ENCODE results near the gene GAD1.

GAD1 gene

GRCh38 chr2:170897108-170897507 lies 80.4 kb downstream of the GAD1 start:
- DNase-seq, result no peak

- DNase-seq, result no peak
Measured at GRCh38 chr2:170905864-170906263, 89.2 kb downstream of the GAD1 start.
